HCT116 (cell line): ENCODE measurements around the gene RGS11. TPM values are rescaled to one million over a fixed set of nuclear protein-coding genes. Genes with fewer than 3 reads are reported as not detected.
"Not testable (repeated sequence)": the region's sequence is repeated elsewhere in the genome, so short reads cannot be mapped to it uniquely, and the experiment has no call there.

Experiments used
- ATAC-seq: fragments of 200-7000 bp; cut with Tn5 transposase; 2 replicates; pipeline ENCODE4 v1.9.1; 2020; ENCODE audit warnings: mild to moderate bottlenecking, moderate library complexity
- BruUV-seq: library from RNA; stranded (reverse); fragments of 400-500 nt; replicated peaks from 2 replicates; lab custom pipeline; 2021; lab: Mats Ljungman, UMichigan
- CTCF ChIA-PET: fragments of 300-600 bp; sonication (Branson Sonifier 250); formaldehyde crosslinking; loops from one replicate; lab custom pipeline; 2021; ENCODE audit warnings: antibody characterized with exemption; lab: Charles Lee
- POLR2A ChIA-PET: fragments of 300-600, 350-600 bp; sonication (Branson Sonifier 250); formaldehyde crosslinking; loops from one replicate; lab custom pipeline; 2021; ENCODE audit warnings: antibody characterized with exemption; lab: Charles Lee
- RAD21 ChIA-PET, 2 experiments: fragments of 300-600 bp; sonication (Branson Sonifier 250); formaldehyde crosslinking; loops; one replicate each; lab custom pipeline; 2023; ENCODE audit warnings: low total read pairs in 2 of 2; ENCODE audit not compliant: uncharacterized antibody in 2 of 2, unreplicated experiment in 2 of 2, low non-redundant PET in 1 of 2; lab: Charles Lee
- DNase-seq: peaks from one replicate; pipeline ENCODE4 v3.0.0-alpha.2; 2010; ENCODE audit warnings: low read depth, low spot score
- H2AFZ ChIP-seq: fragments of 200-600 bp; shearing (Covaris generic), sonication (generic); 2 replicates; pipeline ENCODE4 v1.6.1; 2017; ENCODE audit warnings: low read depth, mixed run types, mixed read lengths, antibody characterized with exemption, low read length; ENCODE audit not compliant: poor library complexity, severe bottlenecking
- H3K27ac ChIP-seq: 2 replicates; pipeline ENCODE4 v1.5.1; 2012; ENCODE audit warnings: low read depth, low read length
- H3K27me3 ChIP-seq: fragments of 200-600 bp; sonication (generic); 2 replicates; pipeline ENCODE4 v1.6.1; 2016; ENCODE audit warnings: mixed run types, low read length, mixed read lengths; ENCODE audit not compliant: insufficient read depth
- H3K36me3 ChIP-seq, 2 experiments: fragments of 200-500 bp in 1 of 2; fragments of 200-600 bp in 1 of 2; sonication (Bioruptor generic) in 1 of 2; sonication (generic) in 1 of 2; 2 replicates each; pipeline versions ENCODE4 v1.5.1 to v1.6.1; 2014 to 2016; ENCODE audit warnings: low read length in 2 of 2, inconsistent platforms in 1 of 2, mixed read lengths in 1 of 2, mixed run types in 1 of 2; ENCODE audit not compliant: insufficient read depth in 2 of 2, control insufficient read depth in 1 of 2
- H3K4me1 ChIP-seq, 2 experiments: fragments of 200-600 bp in 1 of 2; sonication (generic) in 1 of 2; 2 replicates each; pipeline versions ENCODE4 v1.5.1 to v1.6.1; 2012 to 2017; ENCODE audit warnings: low read length in 2 of 2, inconsistent platforms in 1 of 2, mild to moderate bottlenecking in 1 of 2, mixed read lengths in 1 of 2, mixed run types in 1 of 2, moderate library complexity in 1 of 2; ENCODE audit not compliant: insufficient read depth in 2 of 2, control insufficient read depth in 1 of 2
- H3K4me2 ChIP-seq: fragments of 200-600 bp; sonication (generic); 2 replicates; pipeline ENCODE4 v1.6.1; 2017; ENCODE audit warnings: mixed run types, low read length, mixed read lengths
- H3K4me3 ChIP-seq, 2 experiments: fragments of 200-600 bp in 1 of 2; sonication (generic) in 1 of 2; replicated peaks in 1 of 2; 2 replicates each; pipeline ENCODE4 v1.5.1; 2011 to 2016; ENCODE audit warnings: low read length in 2 of 2, control low read depth in 1 of 2, low read depth in 1 of 2, mild to moderate bottlenecking in 1 of 2, mixed read lengths in 1 of 2, mixed run types in 1 of 2
- H3K79me2 ChIP-seq: fragments of 200-600 bp; sonication (generic); 2 replicates; pipeline ENCODE4 v1.6.1; 2017; ENCODE audit warnings: mild to moderate bottlenecking, mixed run types, low read length, moderate library complexity, mixed read lengths; ENCODE audit not compliant: insufficient read depth
- H3K9ac ChIP-seq: fragments of 200-600 bp; sonication (generic); 2 replicates; pipeline ENCODE4 v1.6.1; 2016; ENCODE audit warnings: low read length, mixed read lengths
- H3K9me2 ChIP-seq: fragments of 200-600 bp; sonication (generic), shearing (Covaris generic); 2 replicates; pipeline ENCODE4 v1.6.1; 2017; ENCODE audit warnings: mixed run types, mild to moderate bottlenecking, moderate library complexity; ENCODE audit not compliant: insufficient read depth
- H3K9me3 ChIP-seq, 2 experiments: fragments of 200-500 bp in 1 of 2; fragments of 200-600 bp in 1 of 2; sonication (Bioruptor generic) in 1 of 2; sonication (generic) in 1 of 2; 2 replicates each; pipeline ENCODE4 v1.6.1; 2014 to 2017; ENCODE audit warnings: low read length in 2 of 2, mixed read lengths in 2 of 2, inconsistent platforms in 1 of 2, low read depth in 1 of 2, mild to moderate bottlenecking in 1 of 2, mixed run types in 1 of 2, moderate library complexity in 1 of 2; ENCODE audit not compliant: control insufficient read depth in 1 of 2, insufficient read depth in 1 of 2
- H4K20me1 ChIP-seq: fragments of 200-600 bp; sonication (generic), shearing (Covaris generic); 2 replicates; pipeline ENCODE4 v1.6.1; 2017; ENCODE audit warnings: mixed run types, mild to moderate bottlenecking, moderate library complexity; ENCODE audit not compliant: insufficient read depth
- ZFX ChIP-seq: fragments of 450-650 bp; IDR thresholded peaks from 2 replicates; pipeline ENCODE4 v1.6.1; 2017
- intact Hi-C: fragments of 100-400 bp; cut with micrococcal nuclease; formaldehyde crosslinking; loops from 2 replicates; pipeline ENCODE4 v1.10.0; 2022
- total RNA-seq: library from RNA; stranded (reverse); gene quantifications from one replicate; pipeline ENCODE4 v1.2.1, GENCODE V29; 2021; ENCODE audit not compliant: unreplicated experiment
- TF ChIP-seq, protein P1 (sequence below): IDR thresholded peaks from 2 replicates; pipeline ENCODE4 v1.6.1; 2012; ENCODE audit warnings: low read depth

RGS11 gene
- total RNA-seq, 1 experiment from 2014 or later = not detected

DNA sequence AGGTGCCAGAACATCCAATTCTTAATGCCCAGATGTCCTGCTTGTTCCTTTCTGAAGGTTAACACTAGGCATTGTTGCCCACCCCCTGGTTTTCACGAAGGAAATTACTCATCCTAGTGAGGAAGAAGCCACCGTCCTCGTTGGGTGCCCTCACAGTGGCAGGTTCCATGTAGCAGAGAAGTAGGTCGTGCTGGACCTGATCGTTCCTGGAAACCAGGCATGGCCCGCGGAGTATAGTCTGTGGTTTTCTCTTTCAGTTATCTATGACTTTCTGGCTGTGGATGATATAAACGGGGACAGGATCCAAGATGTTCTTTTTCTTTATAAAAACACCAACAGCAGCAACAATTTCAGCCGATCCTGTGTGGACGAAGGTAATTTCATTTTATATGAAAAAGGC, 16.5 kb downstream of the RGS11 start:
- no peaks in the 10 kb centered on the region for H3K9me3 ChIP-seq
- H3K4me3 ChIP-seq = no peak overlapping the region
- no peaks in the 10 kb centered on the region for H4K20me1 ChIP-seq
- DNase-seq (no peak), ATAC-seq (no peak)
- H3K4me2 ChIP-seq = no peak overlapping the region
- H3K36me3 ChIP-seq = no peaks in the 10 kb centered on the region
- ChIA-PET POLR2A (no interaction called here), RAD21 (no interaction called here), CTCF (no interaction called here)
- H3K27me3 ChIP-seq = no peaks in the 10 kb centered on the region
- H2AFZ ChIP-seq = no peak overlapping the region
- TF ChIP-seq ZFX = no peak
- TF ChIP-seq, protein P1, sequence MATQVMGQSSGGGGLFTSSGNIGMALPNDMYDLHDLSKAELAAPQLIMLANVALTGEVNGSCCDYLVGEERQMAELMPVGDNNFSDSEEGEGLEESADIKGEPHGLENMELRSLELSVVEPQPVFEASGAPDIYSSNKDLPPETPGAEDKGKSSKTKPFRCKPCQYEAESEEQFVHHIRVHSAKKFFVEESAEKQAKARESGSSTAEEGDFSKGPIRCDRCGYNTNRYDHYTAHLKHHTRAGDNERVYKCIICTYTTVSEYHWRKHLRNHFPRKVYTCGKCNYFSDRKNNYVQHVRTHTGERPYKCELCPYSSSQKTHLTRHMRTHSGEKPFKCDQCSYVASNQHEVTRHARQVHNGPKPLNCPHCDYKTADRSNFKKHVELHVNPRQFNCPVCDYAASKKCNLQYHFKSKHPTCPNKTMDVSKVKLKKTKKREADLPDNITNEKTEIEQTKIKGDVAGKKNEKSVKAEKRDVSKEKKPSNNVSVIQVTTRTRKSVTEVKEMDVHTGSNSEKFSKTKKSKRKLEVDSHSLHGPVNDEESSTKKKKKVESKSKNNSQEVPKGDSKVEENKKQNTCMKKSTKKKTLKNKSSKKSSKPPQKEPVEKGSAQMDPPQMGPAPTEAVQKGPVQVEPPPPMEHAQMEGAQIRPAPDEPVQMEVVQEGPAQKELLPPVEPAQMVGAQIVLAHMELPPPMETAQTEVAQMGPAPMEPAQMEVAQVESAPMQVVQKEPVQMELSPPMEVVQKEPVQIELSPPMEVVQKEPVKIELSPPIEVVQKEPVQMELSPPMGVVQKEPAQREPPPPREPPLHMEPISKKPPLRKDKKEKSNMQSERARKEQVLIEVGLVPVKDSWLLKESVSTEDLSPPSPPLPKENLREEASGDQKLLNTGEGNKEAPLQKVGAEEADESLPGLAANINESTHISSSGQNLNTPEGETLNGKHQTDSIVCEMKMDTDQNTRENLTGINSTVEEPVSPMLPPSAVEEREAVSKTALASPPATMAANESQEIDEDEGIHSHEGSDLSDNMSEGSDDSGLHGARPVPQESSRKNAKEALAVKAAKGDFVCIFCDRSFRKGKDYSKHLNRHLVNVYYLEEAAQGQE = no peak
- BruUV-seq = no TSS peak
- no peaks in the 10 kb centered on the region for H3K79me2 ChIP-seq
- H3K9me2 ChIP-seq = no peaks in the 10 kb centered on the region
- no peak overlapping the region for H3K9ac ChIP-seq
- intact Hi-C loops = no loop called here
- H3K4me1 ChIP-seq = no peaks in the 10 kb centered on the region
- H3K27ac ChIP-seq = no peak overlapping the region

- ATAC-seq, RAD21 ChIA-PET, BruUV-seq, H3K4me3 ChIP-seq, H3K9me2 ChIP-seq, POLR2A ChIA-PET, DNase-seq, H3K79me2 ChIP-seq, H3K4me2 ChIP-seq, H3K9me3 ChIP-seq, H2AFZ ChIP-seq, H3K36me3 ChIP-seq, H3K27me3 ChIP-seq, H4K20me1 ChIP-seq, CTCF ChIA-PET, H3K9ac ChIP-seq, intact Hi-C loops, H3K4me1 ChIP-seq, H3K27ac ChIP-seq: not testable (repeated sequence)
Measured at GRCh38 chr16:258091-258490, 17.7 kb downstream of the RGS11 start.
